Stimulated activated CD8-positive, alpha-beta memory T cell treated with anti-CD3 and anti-CD28 coated beads, Interleukin-15, amount 100 ng/mL, for 1 hour (primary cell): ENCODE measurements around the gene MCRS1.
"Not testable (repeated sequence)": the region's sequence is repeated elsewhere in the genome, so short reads cannot be mapped to it uniquely, and the experiment has no call there.

ENCODE experiments used
- DNase-seq: peaks from one replicate; pipeline ENCODE4 v3.0.0-alpha.2; 2020; ENCODE audit warnings: low read depth

The MCRS1 gene

GRCh38 chr12:49567611-49568441 is at the start of gene MCRS1:
Gene MCRS1 (minus strand): TSS chr12:49568142. CDS start chr12:49566731, 1,411 bp downstream.
- DNase-seq = peak; percentile 79

GRCh38 chr12:49616533-49617219 is 48.7 kb upstream of the MCRS1 start:
- DNase-seq = no peak

- DNase-seq = no peak
These were observed 47.8 kb upstream of the MCRS1 start for GRCh38 chr12:49615725-49616124.

- no peak for DNase-seq
These were observed 44.3 kb upstream of the MCRS1 start for GRCh38 chr12:49612210-49612609.

- not testable (repeated sequence) for DNase-seq
These were observed 42.8 kb upstream of the MCRS1 start for GRCh38 chr12:49610785-49611184.

- no peak for DNase-seq
These were observed 41.9 kb upstream of the MCRS1 start for GRCh38 chr12:49609875-49610154.

GRCh38 chr12:49609059-49609874 is 41.3 kb upstream of the MCRS1 start:
- DNase-seq = no peak

- DNase-seq = not testable (repeated sequence)
These were observed 37.6 kb upstream of the MCRS1 start, which contains the start of gene FAM186B for GRCh38 chr12:49605539-49605938. Gene FAM186B (minus strand): TSS chr12:49605639. CDS start chr12:49605477, 162 bp downstream.

GRCh38 chr12:49604856-49605255 is 36.9 kb upstream of the MCRS1 start:
- DNase-seq = no peak

GRCh38 chr12:49603721-49604120 is 35.8 kb upstream of the MCRS1 start:
- no peak for DNase-seq

- DNase-seq = no peak
These were observed 32.0 kb upstream of the MCRS1 start for GRCh38 chr12:49599961-49600360.

- no peak for DNase-seq
These were observed 30.6 kb upstream of the MCRS1 start for GRCh38 chr12:49598527-49598926.

GRCh38 chr12:49588721-49589516 is 21.0 kb upstream of the MCRS1 start:
- no peak for DNase-seq

GRCh38 chr12:49588281-49588680 is 20.3 kb upstream of the MCRS1 start:
- no peak for DNase-seq

GRCh38 chr12:49587174-49587908 is 19.4 kb upstream of the MCRS1 start:
- no peak for DNase-seq

- DNase-seq = no peak
These were observed 17.8 kb upstream of the MCRS1 start for GRCh38 chr12:49585477-49586459.

- DNase-seq = no peak
These were observed 16.6 kb upstream of the MCRS1 start for GRCh38 chr12:49584591-49584990.

GRCh38 chr12:49583366-49584094 is 15.6 kb upstream of the MCRS1 start:
- no peak for DNase-seq

GRCh38 chr12:49582850-49583249 is 14.9 kb upstream of the MCRS1 start:
- DNase-seq = no peak
